DMS53 treated with DMSO at 0.1 percent for 48 hours (cell line): Measurements from ENCODE around the gene SNORC.
"Not testable (repeated sequence)": the region's sequence is repeated elsewhere in the genome, so short reads cannot be mapped to it uniquely, and the experiment has no call there.

ENCODE experiments used
- DNase-seq: peaks from one replicate; lab custom pipeline; 2025; ENCODE audit not compliant: unreplicated experiment; lab: John Stamatoyannopoulos, UW

SNORC gene

DNA sequence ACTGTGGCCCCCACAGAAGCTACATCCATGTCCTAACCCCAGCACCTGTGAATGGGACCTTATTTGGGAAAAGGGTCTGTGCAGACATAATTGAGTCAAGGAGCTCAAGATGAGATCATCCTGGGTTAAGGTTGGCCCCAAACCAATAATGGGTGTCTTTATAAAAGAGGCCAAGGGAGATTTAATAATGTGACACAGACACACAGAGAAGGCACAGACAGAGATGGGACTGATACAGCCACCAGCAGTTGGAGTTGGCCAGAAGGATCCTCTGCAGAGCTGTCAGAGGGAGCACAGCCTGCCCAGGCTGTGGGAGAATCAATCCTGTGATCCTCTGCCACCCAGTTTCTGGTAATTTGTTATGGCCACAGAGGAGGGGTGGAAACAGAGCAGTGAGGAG is 26.0 kb downstream of the SNORC start:
- DNase-seq = no peak

- DNase-seq = no peak
Observed at GRCh38 chr2:232896720-232897597, 26.9 kb downstream of the SNORC start.

- no peak for DNase-seq
Observed at GRCh38 chr2:232897598-232898408, 27.7 kb downstream of the SNORC start.

DNA sequence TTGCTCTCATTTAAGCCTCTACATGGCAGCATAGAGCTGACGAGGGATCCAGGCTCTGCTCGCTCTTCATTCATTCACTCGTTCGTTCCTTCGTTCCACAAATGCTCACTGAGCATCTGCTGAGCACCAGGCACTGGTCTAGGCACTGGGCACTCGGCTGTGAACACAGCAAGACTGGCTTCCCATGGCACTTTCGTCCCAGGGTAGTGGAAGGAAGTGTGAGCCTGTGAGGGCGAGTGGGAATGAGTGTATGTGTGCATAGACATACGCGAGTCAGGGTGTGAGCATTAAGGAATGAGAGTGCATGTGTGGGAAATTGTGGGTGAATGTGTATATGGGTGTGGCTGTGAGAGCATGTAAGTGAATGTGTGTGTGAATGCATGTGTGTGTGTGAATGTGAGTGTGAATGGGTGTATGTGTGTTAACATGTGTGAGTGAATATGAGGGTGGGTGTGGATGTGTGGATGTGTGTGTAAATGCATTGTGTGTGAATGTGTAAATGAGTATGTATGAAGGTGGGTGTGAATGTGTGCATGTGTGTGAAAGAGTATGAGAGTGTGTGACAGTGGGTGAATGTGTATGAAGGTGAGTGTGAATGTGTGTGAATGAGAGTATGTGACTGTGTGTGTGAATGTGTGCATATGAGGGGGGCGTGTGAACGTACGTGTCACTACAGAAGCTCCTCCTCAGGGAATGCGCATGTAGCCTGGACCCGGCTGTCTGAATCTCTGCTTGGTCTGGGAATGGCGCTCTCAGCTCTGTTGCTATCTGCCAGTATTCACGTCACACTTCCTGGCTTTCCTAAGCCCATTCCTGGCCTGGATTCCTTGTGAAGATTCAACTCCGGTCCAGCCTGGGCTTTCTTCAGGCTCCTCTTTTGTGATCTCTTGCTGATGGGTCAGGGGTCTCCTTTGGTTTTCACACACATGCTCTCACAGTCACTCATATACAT is 28.8 kb downstream of the SNORC start:
- no peak for DNase-seq

DNA sequence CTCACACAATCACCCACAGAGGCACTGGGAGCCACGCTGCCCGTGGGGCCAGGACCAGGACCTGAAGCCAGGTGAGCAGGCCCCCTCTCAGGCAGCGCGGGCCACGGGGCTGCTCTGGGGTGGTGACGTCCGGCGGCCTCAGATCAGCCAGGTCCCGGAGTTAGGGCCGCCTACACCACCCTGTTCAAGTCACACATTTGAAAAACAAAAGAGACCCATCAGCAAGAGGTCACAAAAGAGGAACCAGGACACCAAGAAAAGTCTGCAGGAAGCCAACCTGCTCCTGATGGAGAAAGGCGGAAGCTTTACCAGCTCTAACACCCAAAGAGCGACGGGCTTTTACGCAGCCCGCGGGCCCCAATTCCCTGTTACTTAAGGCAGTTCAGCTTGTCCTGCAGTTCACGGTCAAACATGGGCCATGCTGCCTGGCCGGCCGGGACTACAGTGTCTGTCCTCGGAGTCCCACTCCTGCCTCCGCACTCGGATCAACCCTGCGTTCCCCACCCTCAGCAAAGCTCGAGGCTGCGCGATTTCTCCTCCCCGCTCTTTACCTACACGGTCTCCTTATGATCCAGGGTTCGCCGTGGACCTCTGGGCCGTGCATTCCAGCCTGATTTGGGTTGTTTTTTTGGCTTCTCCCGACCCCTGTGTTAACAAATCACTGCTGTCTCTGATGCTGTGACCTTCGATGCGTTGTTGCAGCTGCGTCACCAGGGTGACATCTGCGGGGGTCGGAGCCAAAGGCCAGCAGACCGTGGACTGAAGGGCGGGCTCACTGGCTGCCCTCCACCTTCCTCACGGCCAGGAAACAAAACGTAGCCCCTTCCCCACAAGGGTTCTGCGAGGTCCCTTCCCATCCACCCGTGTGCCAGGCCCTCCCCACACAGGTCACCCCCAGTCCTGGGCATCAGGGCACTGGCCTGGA is 31.0 kb downstream of the SNORC start:
- no peak for DNase-seq

GRCh38 chr2:232901736-232902578 is 31.9 kb downstream of the SNORC start:
- no peak for DNase-seq

GRCh38 chr2:232903989-232904388 is 33.9 kb downstream of the SNORC start:
- no peak for DNase-seq

DNA sequence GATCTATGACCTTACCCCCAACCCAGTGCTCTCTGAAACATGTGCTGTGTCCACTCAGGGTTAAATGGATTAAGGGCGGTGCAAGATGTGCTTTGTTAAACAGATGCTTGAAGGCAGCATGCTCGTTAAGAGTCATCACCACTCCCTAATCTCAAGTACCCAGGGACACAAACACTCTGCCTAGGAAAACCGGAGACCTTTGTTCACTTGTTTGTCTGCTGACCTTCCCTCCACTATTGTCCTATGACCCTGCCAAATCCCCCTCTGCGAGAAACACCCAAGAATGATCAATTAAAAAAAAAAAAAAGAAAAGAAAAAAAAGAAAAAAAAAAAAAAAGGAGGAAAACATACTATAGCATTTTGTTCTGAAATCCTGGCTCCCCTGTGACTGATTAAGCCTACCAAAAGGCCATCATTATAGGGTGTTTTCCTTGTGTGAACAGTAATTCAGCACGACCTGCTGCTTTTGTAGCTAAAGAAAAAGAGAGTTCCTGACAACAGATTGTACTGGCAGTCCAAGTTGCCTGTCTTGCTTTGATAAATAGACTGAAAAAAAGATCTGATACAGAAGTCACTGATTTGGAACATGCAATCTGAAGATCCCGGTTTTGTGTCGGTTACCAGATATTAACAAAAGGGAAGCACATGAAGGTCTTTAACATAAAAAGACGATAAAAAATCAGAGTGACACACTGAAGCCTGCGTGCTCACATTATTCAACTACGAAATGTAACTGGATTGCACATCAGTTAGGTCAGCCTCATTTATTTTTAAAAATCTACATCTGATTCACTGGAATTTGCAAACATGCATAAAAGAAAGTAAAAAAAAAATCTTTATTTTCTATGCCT is 37.0 kb downstream of the SNORC start:
- not testable (repeated sequence) for DNase-seq

GRCh38 chr2:232907718-232908085 is 37.6 kb downstream of the SNORC start:
- not testable (repeated sequence) for DNase-seq

- DNase-seq = no peak
Observed at GRCh38 chr2:232908695-232909094, 38.6 kb downstream of the SNORC start.

DNA sequence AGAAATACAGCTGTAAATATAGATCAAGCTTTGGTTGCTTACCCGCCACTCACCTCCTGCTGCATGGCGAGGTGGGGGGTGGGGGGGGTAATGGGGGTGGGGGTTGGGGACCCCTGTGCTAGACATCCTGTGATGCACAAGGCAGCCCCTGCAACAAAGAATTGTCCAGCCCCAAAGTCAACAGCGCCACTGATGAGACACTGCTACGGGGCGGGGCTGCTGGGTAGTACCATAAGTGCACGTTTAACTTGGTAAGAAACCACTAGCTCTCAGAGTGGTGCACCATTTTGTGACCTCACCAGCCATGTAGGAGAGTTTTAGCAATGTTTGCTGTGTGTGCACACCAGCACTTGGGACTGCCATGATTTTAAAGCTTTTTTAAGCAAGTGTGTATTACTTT is 40.3 kb downstream of the SNORC start:
- DNase-seq = no peak

GRCh38 chr2:232911712-232912277 is 41.7 kb downstream of the SNORC start:
- DNase-seq = no peak

DNA sequence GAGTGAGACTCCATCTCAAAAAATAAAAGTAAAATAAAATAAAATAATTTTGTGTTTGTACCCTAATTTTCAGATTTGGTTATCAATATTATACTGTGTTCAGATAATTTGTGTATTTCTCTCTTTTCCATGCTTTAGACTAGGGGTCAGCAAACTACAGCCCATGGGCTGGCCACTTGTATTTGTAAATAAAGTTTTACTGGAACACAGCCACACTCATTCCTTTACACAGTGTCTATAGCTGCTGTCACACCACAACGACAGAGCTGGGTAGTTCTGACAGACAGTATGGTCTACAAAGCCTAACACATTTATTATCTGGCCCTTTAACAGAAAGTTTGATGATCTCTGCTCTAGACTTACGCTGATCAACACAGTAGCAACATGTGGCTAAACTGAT is 43.8 kb downstream of the SNORC start:
- no peak for DNase-seq

DNA sequence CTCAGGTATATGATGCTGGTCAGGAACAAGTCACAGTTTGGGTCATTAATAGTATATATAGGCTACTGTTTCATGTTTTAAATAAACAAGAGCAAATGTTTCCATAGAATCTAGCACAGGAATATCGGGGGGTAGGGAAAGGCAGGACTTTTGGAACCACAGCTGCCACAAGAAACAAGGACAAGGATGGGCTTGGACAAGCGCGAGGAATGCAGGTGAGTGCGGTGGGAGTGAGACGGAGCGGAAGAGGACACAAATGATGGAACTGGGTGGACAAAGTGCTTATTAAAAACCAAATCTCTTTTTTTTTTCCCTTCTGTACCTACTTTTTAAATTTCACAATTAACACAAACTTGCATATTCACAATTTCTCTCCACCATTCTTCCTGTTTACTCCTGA is 49.1 kb downstream of the SNORC start:
- no peak for DNase-seq

DNA sequence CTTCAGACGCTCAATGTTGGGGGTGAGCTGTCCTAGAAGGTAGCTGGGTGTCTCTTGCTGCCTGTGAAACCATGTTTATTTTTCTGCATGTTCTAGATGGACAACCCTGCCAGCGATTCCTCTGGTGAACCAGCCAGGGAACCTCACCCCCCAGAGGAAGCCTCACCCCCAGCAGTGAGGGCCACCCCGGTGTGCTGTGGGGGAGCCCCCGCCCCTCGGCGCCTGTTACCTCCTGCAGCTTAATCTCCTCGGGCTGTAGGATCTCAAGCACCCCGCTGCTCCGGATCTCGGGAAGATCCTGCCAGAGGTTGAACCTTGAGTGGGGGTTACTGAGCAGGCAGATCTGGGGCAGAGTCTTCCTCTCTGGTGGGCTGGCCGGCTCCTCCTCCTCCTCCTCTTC is 50.0 kb downstream of the SNORC start:
- no peak for DNase-seq

GRCh38 chr2:232920760-232921159 is 50.7 kb downstream of the SNORC start:
- no peak for DNase-seq

DNA sequence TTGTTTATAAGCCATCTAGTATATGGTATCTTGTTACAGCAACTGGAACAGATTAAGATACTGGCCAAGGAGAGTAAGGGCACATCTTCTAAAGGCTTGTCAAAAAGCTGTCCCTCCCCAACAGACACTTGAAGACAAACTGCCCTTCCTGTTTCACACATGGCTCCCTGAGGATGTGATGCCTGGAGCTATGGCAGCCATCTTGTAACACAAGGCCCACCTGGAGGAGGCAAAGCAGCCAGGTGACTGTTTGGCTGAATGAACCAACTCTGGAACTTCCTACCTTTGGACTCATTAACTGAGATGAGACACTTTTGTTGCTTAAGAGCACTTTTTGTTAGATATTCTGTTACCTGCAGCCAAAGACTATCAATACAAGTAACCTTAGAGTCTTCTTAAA is 54.4 kb downstream of the SNORC start:
- no peak for DNase-seq
